Upper lobe of left lung (tissue), 6 donors: ENCODE results near the gene CDK2. TPM values are rescaled to one million over a fixed set of nuclear protein-coding genes. Genes with fewer than 3 reads are reported as not detected.
A peak's percentile ranks its signal among the peaks of the same experiment; 100 is the strongest.
"Not testable (repeated sequence)": the region's sequence is repeated elsewhere in the genome, so short reads cannot be mapped to it uniquely, and the experiment has no call there.

Experiments used
- ATAC-seq, 2 donors: fragments of 200-7000 bp; cut with Tn5 transposase; one replicate each; pipeline ENCODE4 v1.9.1; 2022; ENCODE audit warnings: mild to moderate bottlenecking in 2 of 2, moderate library complexity in 2 of 2; ENCODE audit not compliant: low FRiP score in 2 of 2
- DNase-seq, 2 donors: peaks; one replicate each; pipeline ENCODE4 v3.0.0-alpha.2; 2019 to 2020
- H3K27ac ChIP-seq, 4 donors: fragments of 200-600 bp; sonication (generic); one replicate each; pipeline ENCODE4 v1.5.1; 2016 to 2019
- H3K27me3 ChIP-seq, 4 donors: fragments of 200-600 bp; sonication (generic); one replicate each; pipeline ENCODE4 v1.5.1; 2017 to 2019
- H3K36me3 ChIP-seq, 4 donors: fragments of 200-600 bp; sonication (generic); one replicate each; pipeline ENCODE4 v1.5.1; 2016 to 2019
- H3K4me1 ChIP-seq, 4 donors: fragments of 200-600 bp; sonication (generic); one replicate each; pipeline ENCODE4 v1.5.1; 2018 to 2019
- H3K4me3 ChIP-seq, 4 donors: fragments of 200-600 bp; sonication (generic); one replicate each; pipeline ENCODE4 v1.5.1; 2017 to 2019; ENCODE audit warnings: mild to moderate bottlenecking in 2 of 4, moderate library complexity in 1 of 4
- H3K9me3 ChIP-seq, 4 donors: fragments of 200-600 bp; sonication (generic); one replicate each; pipeline ENCODE4 v1.5.1; 2018 to 2019
- EP300 ChIP-seq, 4 donors: sonication (generic); formaldehyde crosslinking; IDR thresholded peaks; one replicate each; pipeline ENCODE4 v1.5.1; 2017; ENCODE audit warnings: antibody characterized with exemption in 4 of 4, control low read depth in 2 of 4
- POLR2A ChIP-seq, 4 donors: fragments of 450-650 bp; IDR thresholded peaks; one replicate each; pipeline ENCODE4 v1.5.1; 2016 to 2017; ENCODE audit warnings: antibody characterized with exemption in 4 of 4, mild to moderate bottlenecking in 2 of 4
- POLR2AphosphoS5 ChIP-seq, 2 donors: sonication (generic); formaldehyde crosslinking; IDR thresholded peaks; one replicate each; pipeline ENCODE4 v1.5.1; 2017; ENCODE audit warnings: antibody characterized with exemption in 2 of 2
- WGBS, 2 donors: methylation state at CpG; one replicate each; pipeline ENCODE4 v1.1.5; 2017 to 2018; 5-methylcytosine and 5-hydroxymethylcytosine counted together
- total RNA-seq, 6 donors: library from RNA; depleted of rRNA in 4 of 6; stranded (reverse); fragments of >200 nt in 4 of 6; gene quantifications; one replicate each; pipeline versions ENCODE4 v1.1.0 to v1.2.1, GENCODE V29; 2016 to 2021
- TF ChIP-seq, protein P1 (sequence below), 6 experiments: fragments of 450-650 bp in 4 of 6; fragments of 200-600 bp in 2 of 6; sonication (generic) in 2 of 6; IDR thresholded peaks; one replicate each; pipeline ENCODE4 v1.5.1; 2016 to 2019; ENCODE audit warnings: antibody characterized with exemption in 6 of 6
- donor health status: DM: no; HTN: no; CAD: no; lungs with moderate emphysema.
- donor health status: DM: no; HTN: yes; CAD: no; lungs with severe emphysema.

CDK2 gene
- total RNA-seq, 6 donors from 2014 or later, result 11.7 to 27.9 (median 21.7) TPM

DNA sequence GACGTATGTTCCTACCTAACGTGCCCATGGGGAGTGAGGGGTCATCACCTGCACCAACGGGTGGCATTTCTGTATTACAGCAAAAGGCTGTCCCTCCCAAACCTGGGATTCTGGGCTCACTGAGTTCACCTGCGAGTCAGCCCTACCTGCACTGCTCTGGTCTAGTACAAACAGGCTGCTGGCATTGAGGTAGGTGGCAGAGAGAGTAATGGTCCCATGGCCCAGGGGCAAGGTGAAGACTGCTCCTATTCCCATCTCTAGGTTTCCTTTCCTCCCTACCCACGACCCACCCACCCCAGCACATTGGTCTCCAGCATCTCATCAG is 30.9 kb downstream of the CDK2 start:
- DNase-seq (no peak), ATAC-seq (peak; percentile 1 to 58)
- Histone ChIP-seq H3K9me3 (no peaks in the 10 kb centered on the region), H3K36me3 (peaks cover 12 to 46% (median 27%) of the 10 kb centered on the region in 4 donors), H3K27me3 (no peaks in the 10 kb centered on the region), H3K4me1 (peaks cover 10 to 32% (median 15%) of the 10 kb centered on the region in 4 donors), H3K27ac (peak overlapping the region; percentile 68 to 88 (median 82)), H3K4me3 (peak overlapping the region; percentile 59 to 84 (median 63))
- TF ChIP-seq, protein P1, sequence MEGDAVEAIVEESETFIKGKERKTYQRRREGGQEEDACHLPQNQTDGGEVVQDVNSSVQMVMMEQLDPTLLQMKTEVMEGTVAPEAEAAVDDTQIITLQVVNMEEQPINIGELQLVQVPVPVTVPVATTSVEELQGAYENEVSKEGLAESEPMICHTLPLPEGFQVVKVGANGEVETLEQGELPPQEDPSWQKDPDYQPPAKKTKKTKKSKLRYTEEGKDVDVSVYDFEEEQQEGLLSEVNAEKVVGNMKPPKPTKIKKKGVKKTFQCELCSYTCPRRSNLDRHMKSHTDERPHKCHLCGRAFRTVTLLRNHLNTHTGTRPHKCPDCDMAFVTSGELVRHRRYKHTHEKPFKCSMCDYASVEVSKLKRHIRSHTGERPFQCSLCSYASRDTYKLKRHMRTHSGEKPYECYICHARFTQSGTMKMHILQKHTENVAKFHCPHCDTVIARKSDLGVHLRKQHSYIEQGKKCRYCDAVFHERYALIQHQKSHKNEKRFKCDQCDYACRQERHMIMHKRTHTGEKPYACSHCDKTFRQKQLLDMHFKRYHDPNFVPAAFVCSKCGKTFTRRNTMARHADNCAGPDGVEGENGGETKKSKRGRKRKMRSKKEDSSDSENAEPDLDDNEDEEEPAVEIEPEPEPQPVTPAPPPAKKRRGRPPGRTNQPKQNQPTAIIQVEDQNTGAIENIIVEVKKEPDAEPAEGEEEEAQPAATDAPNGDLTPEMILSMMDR (IDR thresholded peaks at IDR 0.05), result no peak
- no peak for TF ChIP-seq POLR2A (IDR thresholded peaks at IDR 0.05)
- 0 to 7% methylated on average over 3 to 5 of the region's 5 CpGs for WGBS, 2 donors

DNA sequence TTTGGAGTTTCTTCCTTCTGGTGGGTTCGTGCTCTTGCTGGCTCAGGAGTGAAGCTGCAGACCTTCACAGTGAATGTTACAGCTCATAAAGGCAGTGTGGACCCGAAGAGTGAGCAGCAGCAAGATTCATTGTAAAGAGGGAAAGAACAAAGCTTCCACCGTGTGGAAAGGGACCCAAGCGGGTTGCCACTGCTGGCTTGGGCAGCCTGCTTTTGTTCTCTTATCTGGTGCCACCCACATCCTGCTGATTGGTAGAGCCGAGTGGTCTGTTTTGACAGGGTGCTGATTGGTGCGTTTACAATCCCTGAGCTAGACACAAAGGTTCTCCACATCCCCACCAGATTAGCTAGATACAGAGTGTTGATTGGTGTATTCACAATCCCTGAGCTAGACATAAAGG is 32.9 kb downstream of the CDK2 start:
- H3K4me3 ChIP-seq, DNase-seq, H3K27ac ChIP-seq, ATAC-seq, H3K27me3 ChIP-seq, H3K9me3 ChIP-seq: not testable (repeated sequence)
- Histone ChIP-seq H3K36me3 (peaks cover 0 to 44% (median 17%) of the 10 kb centered on the region in 4 donors), H3K4me1 (peaks cover 10 to 32% (median 15%) of the 10 kb centered on the region in 4 donors)
- WGBS, 2 donors, result 65 to 73% methylated on average over 6 of the region's 6 CpGs

DNA sequence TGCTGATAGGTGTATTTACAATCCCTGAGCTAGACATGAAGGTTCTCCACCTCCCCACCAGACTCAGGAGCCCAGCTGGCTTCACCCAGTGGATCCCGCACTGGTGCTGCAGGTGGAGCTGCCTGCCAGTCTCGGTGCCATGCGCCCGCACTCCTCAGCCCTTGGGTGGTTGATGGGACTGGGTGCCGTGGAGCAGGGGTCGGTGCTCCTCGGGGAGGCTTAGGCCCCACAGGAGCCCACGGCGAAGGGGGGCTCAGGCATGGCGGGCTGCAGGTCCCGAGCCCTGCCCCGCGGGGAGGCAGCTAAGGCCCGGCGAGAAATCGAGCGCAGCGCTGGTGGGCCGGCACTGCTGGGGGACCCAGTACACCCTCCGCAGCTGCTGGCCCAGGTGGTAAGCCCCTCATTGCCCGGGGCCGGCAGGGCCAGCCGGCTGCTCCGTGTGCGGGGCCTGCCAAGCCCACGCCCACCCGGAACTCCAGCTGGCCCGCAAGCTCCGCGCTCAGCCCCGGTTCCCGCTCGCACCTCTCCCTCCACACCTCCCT is 33.4 kb downstream of the CDK2 start:
- WGBS, 2 donors, result 93 to 94% methylated on average over 31 to 33 of the region's 33 CpGs
- H3K27ac ChIP-seq, H3K9me3 ChIP-seq, H3K4me3 ChIP-seq, ATAC-seq, H3K27me3 ChIP-seq: not testable (repeated sequence)
- H3K36me3 ChIP-seq, result peaks cover 0 to 44% (median 18%) of the 10 kb centered on the region in 4 donors
- peak in 1 of 2 donors; percentile 74 for DNase-seq
- peaks cover 10 to 32% (median 15%) of the 10 kb centered on the region in 4 donors for H3K4me1 ChIP-seq

DNA sequence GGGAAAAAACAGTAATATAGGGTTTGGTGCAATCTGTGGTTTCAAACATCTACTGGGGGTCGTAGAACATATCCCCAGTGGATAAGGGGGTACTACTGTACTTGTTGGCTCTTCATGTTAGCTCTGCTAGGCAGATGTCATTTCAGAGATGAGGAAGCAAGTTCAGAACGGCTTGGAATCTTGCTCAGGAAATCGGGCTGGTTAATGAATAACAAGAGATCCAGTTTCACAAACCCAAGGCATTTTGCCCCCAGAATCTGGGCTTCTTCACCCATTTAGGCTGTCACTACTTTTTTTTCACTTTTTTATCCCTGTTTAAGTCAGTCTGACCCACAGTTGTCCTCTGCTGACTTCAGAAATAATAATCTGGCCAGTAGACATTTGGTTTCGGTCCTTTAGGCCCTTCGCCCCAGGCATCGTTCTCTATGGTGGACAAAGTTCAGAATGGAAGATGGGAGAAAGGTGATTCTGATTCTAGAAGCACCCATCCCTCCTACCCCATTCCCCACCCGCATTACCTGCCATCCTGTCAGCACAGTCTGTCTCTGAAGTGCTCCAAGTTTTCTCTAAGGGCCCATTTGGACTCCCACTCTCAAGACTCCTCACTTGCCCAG is 35.0 kb downstream of the CDK2 start:
- no peak overlapping the region for H3K4me3 ChIP-seq
- H3K27me3 ChIP-seq, result no peaks in the 10 kb centered on the region
- no peak for ATAC-seq
- no peaks in the 10 kb centered on the region for H3K9me3 ChIP-seq
- peaks cover 0 to 40% (median 18%) of the 10 kb centered on the region in 4 donors for H3K36me3 ChIP-seq
- no peak overlapping the region for H3K27ac ChIP-seq
- 76 to 82% methylated on average over 7 of the region's 7 CpGs for WGBS, 2 donors
- peaks cover 8 to 32% (median 12%) of the 10 kb centered on the region in 4 donors for H3K4me1 ChIP-seq
- TF ChIP-seq POLR2AphosphoS5 (IDR thresholded peaks at IDR 0.05) (no peak), POLR2A (IDR thresholded peaks at IDR 0.05) (no peak), EP300 (IDR thresholded peaks at IDR 0.05) (no peak)
- TF ChIP-seq, protein P1 (IDR thresholded peaks at IDR 0.05), result no peak
- no peak for DNase-seq

DNA sequence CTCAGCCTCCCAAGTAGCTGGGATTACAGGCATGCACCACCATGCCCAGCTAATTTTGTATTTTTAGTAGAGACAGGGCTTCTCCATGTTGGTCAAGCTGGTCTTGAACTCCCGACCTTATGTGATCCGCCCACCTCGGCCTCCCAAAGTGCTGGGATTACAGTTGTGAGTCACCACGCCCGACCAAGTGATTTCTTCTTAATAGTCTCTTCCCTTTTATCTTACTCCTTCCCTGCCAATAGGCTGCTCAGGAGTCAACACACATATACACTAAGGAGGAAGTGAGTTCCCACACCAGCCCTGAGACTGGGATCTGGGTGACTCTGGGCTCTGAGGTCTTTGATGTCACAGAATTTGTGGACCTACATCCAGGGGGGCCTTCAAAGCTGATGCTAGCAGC is 36.7 kb downstream of the CDK2 start:
- ATAC-seq, H3K9me3 ChIP-seq, DNase-seq, H3K4me3 ChIP-seq, H3K27me3 ChIP-seq, H3K27ac ChIP-seq: not testable (repeated sequence)
- Histone ChIP-seq H3K36me3 (peaks cover 0 to 40% (median 18%) of the 10 kb centered on the region in 4 donors), H3K4me1 (peaks cover 4 to 27% (median 9%) of the 10 kb centered on the region in 4 donors)
- 89 to 94% methylated on average over 5 of the region's 5 CpGs for WGBS, 2 donors

DNA sequence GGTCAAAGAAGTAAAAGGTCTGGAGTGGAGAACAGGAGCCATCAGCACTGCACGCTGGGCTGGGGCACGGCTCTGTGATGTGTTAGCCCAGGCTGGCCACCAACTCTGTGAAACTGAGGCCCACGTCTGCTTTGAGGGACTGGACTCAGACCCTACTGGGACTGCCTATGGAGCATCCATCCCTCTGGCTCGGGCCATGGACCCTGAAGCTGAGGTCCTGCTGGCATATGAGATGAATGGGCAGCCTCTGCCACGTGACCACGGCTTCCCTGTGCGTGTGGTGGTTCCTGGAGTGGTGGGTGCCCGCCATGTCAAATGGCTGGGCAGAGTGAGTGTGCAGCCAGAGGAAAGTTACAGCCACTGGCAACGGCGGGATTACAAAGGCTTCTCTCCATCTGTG is 37.6 kb downstream of the CDK2 start:
- H3K36me3 ChIP-seq, result peaks cover 0 to 40% (median 18%) of the 10 kb centered on the region in 4 donors
- no peaks in the 10 kb centered on the region for H3K9me3 ChIP-seq
- no peaks in the 10 kb centered on the region for H3K27me3 ChIP-seq
- no peak for TF ChIP-seq POLR2AphosphoS5 (IDR thresholded peaks at IDR 0.05)
- TF ChIP-seq, protein P1 (IDR thresholded peaks at IDR 0.05), result no peak
- TF ChIP-seq POLR2A (IDR thresholded peaks at IDR 0.05), result no peak
- no peak for TF ChIP-seq EP300 (IDR thresholded peaks at IDR 0.05)
- no peak overlapping the region for H3K27ac ChIP-seq
- no peak for ATAC-seq
- peaks cover 4 to 28% (median 9%) of the 10 kb centered on the region in 4 donors for H3K4me1 ChIP-seq
- 92 to 93% methylated on average over 7 to 10 of the region's 10 CpGs for WGBS, 2 donors
- DNase-seq, result peak in 1 of 2 donors; percentile 22
- no peak overlapping the region for H3K4me3 ChIP-seq
